Right forelimb (tissue), 1 donor: ENCODE results near the gene GALNT17.
A peak's percentile ranks its signal among the peaks of the same experiment; 100 is the strongest.
"Not testable (repeated sequence)": the region's sequence is repeated elsewhere in the genome, so short reads cannot be mapped to it uniquely, and the experiment has no call there.

Experiments used
- DNase-seq: peaks from one replicate; pipeline ENCODE4 v3.0.0-alpha.2; 2018

The GALNT17 gene

DNA sequence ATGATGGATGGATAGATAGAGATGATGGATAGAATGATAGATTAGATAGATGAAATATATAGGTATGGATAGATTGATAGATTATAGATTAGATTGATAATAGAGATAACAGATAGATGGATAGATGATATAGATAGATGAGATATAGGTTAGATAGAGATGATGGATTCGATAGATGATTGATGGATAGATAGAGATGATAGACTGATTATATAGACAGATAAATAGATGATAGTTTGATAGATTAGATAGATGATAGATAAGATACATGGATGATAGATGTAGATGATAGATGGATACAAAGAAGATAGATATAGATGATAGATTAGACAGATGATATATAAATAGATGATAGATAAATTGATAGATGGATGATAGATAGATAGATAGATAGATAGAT lies 448.1 kb downstream of the GALNT17 start:
- DNase-seq = no peak

DNA sequence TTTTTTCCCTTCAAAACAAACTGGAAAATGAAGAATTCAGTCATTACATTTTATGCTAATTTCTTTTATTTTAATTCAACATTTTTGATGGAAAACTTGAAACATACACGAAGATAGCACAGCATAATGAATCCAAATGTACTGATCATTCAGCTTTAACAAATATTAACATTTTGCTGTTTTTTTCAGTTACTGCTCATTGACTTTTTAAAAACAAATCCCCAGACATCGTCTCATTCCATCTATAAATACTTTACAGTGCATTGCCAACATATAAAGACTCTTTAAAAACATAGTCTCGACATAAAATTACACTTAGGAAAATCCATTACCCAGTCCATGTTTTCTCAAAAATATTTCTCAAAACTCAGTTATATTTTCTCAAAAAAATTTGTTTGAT lies 452.3 kb downstream of the GALNT17 start:
- DNase-seq = no peak

DNA sequence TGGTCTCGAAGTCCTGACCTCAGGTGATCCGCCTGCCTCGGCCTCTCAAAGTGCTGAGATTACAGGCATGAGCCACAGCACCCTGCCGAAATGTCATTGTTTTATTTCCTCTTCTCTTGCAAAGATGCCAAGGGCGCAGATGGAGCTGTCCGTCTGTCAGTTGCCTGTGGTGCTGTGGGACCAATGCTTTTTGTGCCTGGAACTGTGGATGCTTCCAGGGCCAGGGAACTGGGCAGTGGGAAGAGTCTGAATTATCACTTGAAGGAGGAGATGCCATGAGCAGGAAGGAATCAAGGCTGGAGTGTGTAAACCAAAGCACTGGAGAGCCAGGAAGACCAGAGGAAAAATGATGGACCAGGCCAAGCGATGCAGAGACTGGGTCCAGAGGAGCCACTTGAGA lies 459.9 kb downstream of the GALNT17 start:
- no peak for DNase-seq

DNA sequence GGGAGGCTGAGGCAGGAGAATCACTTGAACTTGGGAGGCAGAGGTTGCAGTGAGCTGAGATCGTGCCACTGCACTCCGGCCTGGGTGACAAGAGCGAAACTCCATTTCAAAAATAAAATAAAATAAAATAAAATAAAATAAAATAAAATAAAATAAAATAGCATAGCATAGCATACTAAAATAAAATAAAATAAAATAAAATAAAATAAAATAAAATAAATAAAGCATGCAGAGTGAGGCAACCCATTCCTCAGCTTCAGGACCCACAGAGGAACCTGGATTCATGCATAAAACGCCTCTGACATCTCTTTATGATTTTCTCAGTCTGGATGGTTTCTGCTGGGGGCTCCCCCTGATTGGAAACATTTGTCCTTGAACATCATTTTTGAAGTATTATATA lies 460.4 kb downstream of the GALNT17 start:
- DNase-seq = not testable (repeated sequence)

DNA sequence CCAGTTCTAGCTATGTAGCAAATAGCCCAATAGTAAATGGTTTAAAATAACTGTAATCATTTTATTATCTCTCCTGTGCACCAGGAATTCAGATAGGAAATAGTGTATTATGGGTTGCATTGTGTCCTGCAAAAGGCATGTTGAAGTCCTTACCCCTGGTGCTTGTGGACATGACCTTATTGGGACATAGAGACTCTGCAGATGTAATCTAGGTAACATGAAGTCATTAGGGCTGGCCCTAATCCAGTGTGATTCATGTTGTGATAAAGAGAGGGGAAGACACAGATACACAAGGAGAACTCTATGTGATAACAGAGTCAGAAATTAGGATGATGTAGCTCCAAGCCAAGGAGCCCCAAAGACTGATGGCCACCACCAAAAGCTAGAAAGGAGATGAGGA lies 462.8 kb downstream of the GALNT17 start:
- no peak for DNase-seq

DNA sequence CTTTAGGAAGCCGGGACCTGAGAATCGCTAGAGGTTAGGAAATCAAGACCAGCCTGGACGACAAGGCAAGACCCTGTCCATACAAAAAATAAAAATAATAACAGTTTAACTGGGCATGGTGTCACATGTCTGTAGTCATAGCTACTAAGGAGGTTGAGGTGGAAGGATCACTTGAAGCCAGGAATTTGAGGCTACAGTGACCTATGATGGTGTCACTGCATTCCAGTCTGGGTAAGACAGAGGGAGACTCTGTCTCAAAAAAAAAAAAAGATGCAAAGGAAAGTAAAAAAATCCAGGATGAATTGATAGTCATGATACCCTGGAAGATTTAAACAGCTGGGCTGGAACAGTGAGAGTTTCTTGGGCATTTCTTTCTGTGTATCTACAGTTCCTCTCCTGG lies 463.2 kb downstream of the GALNT17 start:
- DNase-seq = no peak

DNA sequence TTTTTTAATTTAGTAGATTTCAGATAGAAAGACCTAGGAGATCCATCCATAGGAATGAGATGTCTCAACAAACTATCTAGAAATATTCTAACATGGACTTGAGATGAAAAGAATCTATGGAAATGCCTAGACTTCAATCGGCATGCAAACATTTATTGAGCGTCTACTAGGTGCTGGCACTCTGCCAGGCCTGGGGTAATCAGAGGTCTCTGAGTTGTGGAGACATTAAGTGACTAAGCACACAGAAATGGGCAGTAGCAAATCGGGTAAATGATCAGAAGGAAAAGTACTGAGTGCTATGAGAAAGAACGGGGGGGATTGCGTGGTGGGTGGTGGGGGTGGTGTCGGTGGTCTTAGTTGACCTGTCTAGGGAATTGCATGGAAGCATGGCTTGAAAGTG lies 466.6 kb downstream of the GALNT17 start:
- no peak for DNase-seq

DNA sequence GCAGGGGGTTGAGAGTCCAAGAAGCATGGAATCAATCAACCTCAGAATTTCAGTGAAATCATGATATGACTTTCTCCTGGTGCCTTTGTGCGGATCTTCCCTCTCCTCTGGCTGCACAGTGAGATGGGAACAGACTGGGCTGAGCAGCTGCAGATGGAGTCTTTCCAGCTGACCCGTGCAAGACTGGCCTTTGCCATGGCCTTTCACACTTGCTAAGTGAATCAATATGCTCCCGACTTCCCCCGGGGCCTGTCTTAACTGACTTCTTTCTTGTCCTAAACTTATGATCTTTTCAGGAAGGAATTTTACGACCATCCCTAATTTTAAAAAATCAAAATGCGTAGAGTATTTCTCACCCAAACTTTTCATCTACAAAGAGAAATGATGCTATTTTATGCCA lies 469.9 kb downstream of the GALNT17 start:
- peak; percentile 57 for DNase-seq

DNA sequence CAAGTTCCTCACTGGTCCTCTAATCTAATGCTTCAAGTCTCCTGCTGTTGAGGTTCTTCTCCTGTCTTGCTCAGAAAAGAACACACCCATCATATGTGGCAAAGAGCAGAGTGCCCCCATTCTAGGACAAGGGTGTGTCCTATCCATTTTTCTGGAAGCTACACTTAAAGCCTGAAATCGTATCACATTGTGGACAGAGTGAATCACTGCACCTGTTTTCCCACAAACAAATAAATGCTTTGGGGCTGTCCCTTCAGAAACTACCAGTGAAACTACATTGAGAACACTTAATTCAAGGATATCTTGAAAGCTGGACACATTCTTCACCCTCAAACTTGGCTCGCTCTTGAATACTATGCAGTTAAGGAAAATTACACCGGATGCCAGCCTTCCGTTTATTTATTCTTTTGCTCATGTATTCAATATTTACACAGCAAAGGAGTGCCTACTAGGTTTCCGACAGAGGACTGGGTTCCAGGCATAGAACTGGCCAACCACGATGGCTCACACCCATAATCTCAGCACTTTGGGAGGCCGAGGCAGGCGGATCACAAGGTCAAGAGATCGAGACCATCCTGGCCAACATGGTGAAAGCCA lies 473.0 kb downstream of the GALNT17 start:
- DNase-seq = no peak

DNA sequence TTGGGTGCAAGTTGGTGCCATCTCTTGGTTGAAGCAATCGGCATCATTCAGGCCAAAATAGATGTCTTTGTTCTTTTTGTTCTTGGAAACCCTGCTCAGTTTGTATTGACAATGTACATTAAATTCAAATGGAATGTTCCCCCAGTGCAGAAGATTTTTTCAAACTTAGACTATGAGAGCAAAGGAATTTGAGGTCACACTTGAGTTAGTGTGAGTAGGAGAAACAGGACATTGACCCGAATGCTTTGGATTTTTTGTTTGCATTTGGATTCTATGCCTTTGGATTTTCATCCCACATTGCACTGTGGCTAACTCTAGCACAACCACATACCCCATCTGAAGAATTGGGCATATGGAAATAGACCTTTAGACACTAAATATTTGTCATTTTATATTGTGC lies 480.0 kb downstream of the GALNT17 start:
- no peak for DNase-seq

DNA sequence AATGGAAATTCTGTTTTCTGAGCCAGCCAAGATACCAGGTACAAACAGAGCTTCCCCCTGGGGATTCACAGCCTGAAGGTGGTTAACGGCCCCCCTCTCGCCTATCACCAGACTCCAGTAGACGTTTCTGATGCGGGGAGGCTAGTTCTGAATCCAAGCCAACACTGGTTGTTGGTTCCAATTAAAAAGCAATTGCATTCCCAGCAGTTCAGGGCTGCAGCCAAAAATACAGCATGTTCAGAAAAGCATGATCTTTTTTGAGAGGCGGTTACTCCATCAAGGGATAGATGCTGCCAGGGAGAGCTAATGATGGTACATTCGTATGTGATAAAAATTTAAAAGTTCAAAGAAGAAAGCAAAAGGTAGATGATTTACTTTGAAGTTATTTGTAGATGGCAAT lies 481.0 kb downstream of the GALNT17 start:
- DNase-seq = peak; percentile 65

DNA sequence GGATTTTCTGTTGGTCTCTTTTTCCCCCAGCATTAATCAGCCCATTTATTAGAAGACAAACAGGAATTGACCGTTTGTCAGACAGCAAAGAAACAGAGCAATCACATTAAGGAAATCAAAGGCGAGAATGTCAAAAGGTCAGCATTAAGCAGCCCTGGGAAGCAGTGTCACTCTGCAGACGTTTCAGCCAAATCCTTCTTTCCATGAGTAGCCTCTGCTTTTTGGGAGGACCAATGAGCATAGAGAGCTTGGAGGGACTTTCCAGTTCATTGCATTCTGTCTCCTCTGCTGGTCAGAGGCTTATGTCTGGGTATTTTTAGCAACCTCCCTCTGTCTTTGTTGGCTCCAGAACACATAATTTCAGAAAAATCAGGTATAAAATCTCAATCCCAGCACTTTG lies 481.4 kb downstream of the GALNT17 start:
- no peak for DNase-seq

DNA sequence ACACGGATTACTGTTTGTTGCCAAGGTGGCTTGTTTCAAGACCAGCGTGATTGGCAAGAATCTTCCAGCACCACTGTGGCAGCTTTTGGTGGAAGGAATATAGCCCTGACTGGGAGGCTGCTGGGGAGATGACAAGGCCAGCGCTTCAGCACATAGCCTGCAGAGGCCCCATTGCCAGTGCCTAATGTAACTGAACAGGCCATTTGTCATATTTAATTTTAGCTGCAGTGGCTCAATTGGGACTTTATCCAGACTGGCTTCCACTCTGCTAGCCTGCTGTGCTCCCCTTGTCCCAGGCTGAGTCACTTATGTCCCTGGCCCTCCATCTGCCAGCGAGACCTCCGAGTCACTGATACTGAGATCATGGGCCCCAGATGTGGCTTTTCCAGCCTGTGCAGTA lies 483.1 kb downstream of the GALNT17 start:
- DNase-seq = no peak

DNA sequence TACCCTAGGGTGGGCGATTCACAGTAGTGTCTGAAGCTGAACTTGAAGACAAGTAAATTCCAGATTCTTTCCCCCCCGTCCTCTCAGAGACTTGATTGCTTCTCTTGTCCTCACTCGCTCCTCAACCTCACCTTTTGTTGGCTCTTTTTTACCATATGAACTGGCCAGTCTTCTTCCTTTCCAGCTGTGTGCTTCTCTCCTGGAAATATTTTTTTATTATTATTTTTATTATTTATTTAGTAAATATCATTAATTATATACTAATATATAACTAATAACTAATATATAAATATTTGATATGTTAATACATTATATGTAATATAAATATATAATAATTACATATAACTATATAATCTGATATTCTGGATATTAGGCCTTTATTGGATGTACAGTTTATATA lies 484.3 kb downstream of the GALNT17 start:
- DNase-seq = no peak

DNA sequence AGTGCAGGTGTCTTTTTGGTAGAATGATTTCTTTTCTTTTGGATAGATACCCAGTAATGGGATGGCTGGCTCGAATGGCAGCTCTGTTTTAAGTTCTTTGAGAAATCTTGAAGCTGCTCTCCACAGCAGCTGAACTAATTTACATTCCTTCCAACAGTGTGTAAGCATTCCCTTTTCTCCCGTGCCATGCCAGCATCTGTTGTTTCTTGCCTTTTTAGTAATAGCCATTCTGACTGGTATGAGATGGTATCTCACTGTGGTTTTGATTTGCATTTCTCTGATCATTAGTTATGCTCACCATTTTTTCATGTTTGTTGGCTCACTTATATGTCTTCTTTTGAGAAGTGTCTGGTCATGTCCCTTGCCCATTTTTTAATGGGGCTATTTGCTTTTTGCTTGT lies 486.3 kb downstream of the GALNT17 start:
- DNase-seq = no peak

DNA sequence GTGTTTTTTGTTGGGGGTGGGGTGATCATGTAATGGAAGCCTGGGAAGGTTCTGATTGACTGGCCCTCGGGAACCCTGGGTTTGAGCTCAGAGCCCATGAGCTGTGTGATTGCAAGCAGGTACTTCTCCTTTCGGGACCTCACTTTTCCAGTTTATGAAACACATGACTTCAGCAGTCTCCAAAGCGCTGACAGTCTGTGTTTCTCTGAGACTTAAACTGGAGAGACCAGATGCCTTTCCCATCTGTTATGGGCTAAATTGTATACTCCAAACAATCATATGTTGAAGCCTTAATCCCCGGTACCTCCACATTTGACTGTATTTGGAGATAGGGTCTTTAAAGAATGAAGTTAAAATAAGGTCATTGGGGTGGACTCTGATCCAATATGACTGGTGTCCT lies 493.6 kb downstream of the GALNT17 start:
- no peak for DNase-seq

DNA sequence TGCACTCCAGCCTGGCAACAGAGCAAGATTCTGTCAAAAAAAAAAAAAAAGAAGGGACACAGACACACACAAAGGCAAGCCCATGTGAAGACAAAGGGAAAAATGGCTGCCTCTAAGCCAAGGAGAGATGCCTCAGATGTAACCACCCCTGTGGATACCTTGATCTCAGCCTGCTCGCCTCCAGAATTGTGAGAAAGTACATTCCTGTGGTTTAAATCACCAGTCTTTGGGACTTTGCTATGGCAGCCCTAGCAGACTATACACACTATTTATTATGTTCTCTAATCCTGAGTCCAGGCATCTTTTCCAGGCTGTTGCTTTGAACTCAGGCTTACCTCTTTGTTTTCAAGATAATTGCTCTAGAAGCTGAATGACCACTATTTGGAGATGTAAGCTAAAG lies 494.3 kb downstream of the GALNT17 start:
- DNase-seq = no peak

DNA sequence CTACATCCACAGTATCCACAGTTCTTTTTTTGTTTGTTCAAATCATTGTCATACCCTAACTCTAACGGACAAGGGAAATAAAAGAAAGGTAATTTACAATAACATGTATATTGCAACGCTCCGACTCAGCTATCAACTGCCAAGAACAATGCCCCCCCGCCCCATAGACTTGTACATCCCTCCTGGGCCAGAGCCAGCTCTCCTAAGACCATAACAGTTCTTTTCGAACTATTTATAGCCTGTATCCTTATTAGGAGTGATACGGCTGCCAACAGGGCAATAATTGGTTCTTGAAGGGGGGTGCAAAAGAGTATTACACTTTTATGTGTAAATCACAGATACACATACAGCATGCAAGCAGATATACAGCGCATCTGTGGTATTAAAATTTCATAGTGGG lies 495.7 kb downstream of the GALNT17 start:
- DNase-seq = no peak

DNA sequence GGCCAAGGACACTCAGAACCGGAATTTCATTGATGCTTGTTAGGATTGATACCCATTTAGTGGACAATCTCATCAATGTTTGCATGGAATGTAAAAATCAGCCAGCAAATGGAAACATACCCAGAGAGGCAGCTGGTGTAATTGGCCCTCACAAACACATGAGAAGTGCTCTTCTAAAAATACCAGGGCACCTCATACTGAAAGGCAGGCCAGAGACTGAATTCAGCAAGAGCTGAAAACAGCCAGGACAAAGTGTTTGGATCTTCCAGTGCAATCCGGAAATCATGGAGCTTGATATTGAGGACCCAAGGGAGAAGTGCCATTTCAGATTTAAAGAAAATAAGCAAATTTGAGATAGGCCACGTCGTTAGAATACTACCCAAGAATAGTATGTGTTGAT lies 498.6 kb downstream of the GALNT17 start:
- DNase-seq = no peak

DNA sequence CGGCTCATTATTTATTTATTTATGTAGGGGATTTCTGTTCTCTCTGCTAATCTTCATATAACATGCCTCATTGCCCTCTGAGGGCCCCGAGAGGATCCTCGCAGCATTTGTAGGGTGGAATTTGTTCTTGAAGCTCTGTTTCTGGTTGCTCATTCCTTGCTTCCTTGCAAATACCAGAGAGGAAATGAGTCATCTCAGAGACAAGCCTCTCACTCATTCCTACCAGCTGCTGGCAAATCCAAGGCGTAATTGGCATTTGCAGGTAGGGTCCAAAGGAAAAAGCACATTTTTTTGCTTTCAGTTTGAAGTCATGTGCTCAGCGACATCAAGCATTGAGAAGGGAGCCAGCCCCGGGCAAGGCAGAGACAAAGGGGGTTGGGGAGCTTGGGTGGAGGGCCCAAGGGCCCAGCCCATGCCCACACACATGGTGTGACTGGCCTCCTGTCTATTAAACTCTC lies 501.6 kb downstream of the GALNT17 start:
- DNase-seq = no peak

DNA sequence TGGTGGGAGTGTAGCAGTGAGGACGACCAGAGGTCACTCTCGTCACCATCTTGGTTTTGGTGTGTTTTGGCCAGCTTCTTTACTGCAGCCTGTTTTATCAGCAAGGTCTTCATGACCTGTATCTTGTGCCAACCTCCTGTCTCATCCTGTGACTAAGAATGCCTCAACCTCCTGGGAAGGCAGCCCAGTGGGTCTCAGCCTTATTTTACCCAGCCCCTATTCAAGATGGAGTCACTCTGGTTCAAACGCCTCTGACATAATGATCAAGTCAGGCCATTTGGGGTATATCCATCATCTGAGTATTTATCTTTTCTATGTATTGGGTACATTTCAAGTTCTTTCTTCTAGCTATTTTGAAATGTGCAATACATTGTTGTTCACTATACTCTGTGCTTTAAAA lies 503.9 kb downstream of the GALNT17 start:
- not testable (repeated sequence) for DNase-seq

DNA sequence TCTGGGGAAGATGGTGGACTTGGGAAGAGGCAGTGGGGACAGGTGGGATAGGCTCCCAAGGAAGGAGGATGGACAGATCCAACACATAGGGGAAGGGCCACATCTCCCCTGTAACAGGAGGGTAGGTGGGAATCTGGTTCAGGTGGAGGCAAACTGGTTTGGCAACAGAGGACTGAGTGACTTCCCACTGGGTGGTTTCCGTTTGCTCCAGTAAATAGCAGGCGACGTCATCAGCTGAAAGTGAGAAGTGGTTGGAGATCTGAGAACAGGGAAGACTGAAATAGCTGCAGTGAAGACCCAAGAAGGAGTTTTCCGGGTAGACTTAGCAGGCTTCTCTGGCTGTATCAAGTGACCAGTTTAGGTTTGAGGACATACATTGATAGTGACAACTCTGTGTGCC lies 504.4 kb downstream of the GALNT17 start:
- no peak for DNase-seq

DNA sequence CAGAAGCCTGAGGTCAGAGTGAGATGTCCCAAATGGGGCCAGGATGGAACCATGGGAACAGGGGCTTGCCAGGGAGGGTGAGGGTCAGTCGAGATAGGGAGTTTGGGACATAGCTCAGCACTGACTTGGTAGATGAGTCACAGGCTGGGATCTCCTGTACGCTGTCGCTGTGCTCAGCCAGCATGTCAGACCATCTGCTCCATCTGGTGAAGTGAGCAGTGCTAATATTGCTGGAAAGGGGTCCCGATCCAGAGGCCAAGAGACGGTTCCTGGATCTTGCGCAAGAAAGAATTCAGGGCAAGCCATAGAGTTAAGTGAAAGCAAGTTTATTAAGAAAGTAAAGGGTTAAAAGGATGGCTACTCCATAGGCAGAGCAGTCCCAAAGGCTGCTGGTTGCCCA lies 505.6 kb downstream of the GALNT17 start:
- no peak for DNase-seq

DNA sequence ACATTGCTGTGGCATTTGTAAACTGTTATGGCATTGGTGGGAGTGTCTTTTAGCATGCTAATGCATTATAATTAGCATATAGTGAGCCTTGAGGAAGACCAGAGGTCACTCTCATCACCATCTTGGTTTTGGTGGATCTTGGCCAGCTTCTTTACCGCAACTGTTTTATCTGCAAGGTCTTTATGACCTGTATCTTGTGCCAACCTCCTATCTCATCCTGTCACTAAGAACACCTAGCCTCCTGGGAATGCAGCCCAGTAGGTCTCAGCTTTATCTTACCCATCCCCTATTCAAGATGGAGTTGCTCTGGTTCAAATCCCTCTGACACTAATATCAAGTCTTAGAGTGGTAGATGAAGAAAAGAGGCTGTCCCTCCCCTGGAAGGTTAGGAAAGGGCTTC lies 506.2 kb downstream of the GALNT17 start:
- no peak for DNase-seq

DNA sequence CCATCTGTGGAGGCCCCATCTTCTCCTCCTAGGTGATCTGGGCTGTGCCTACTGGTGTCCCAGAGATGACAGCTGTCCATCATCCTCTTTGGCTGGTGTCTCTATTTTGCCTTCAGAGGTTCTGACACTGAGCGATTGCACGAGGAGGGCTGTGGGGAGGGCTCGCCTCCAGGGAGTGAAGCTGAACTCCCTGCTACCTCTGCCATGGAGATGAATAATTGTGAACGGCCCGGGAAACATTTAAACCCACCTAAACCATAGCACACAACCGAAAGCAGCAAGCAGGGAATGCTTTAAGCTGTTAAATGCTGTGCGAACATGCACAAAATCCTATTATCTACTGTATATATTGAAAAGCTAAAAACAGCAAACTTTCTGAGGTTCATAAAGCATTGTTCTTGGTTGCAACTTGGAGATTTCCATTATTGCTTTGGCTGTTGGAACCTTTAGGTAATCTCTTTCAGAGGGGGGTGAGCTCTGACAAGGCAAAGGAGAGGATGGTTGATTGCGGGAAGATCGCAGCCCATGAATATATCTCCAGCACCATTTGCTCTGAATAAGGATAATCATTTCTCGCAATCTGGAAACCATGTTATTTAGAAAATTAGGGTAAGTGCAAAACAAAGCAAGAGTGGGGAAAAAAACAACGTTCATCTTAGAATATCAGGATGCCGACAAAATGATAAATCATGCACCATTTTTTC lies 507.6 kb downstream of the GALNT17 start:
- DNase-seq = no peak
